Measurements from ENCODE around the gene NPEPPS. TPM values are rescaled to one million over a fixed set of nuclear protein-coding genes. Genes with fewer than 3 reads are reported as not detected.

NPEPPS gene
- total and polyA plus RNA-seq, 2 of the 8 experiments (the other 6 are each of a cell fraction or from before 2014, with no cell fraction given): 53.6 to 118 TPM

- no peak overlapping the region for H2AFZ ChIP-seq (ENCODE audit: low read length)
- H3K56ac ChIP-seq (replicated peaks; ENCODE audit: insufficient read length, low read depth, low read length): no peak overlapping the region
- H3K79me2 ChIP-seq (ENCODE audit: control insufficient read depth in 1 of 2, insufficient read depth in 2 of 2, low read length in 2 of 2): no peaks in the 10 kb centered on the region
- no peak overlapping the region for H3K4me2 ChIP-seq (ENCODE audit: insufficient read depth in 1 of 2, low read depth in 2 of 2, low read length in 2 of 2)
- peaks cover 5 to 38% (median 21%) of the 10 kb centered on the region in 4 experiments; a peak in 6 of 8 replicates for H3K36me3 ChIP-seq (ENCODE audit: control insufficient read depth in 2 of 4, insufficient read depth in 4 of 4, low read length in 3 of 4)
- H2BK20ac ChIP-seq (ENCODE audit: low read length): no peak overlapping the region
- H3K9ac ChIP-seq (replicated peaks in 1 of 4; ENCODE audit: extremely low read depth in 1 of 4, low read depth in 3 of 4, low read length in 3 of 4): no peak overlapping the region
- H3K18ac ChIP-seq (ENCODE audit: extremely low read depth, low read length): no peak overlapping the region
- no peak overlapping the region for H4K91ac ChIP-seq (replicated peaks; ENCODE audit: insufficient read length, low read length)
- FAIRE-seq (no peak), DNase-seq (ENCODE audit: low read depth in 1 of 2, low spot score in 2 of 2) (no peak)
- H3K79me1 ChIP-seq (ENCODE audit: low read depth, low read length): no peaks in the 10 kb centered on the region
- no peak overlapping the region for H2BK120ac ChIP-seq (replicated peaks; ENCODE audit: low read depth, low read length)
- H4K20me1 ChIP-seq (replicated peaks in 1 of 2; ENCODE audit: control insufficient read depth in 1 of 2, insufficient read depth in 2 of 2, low read length in 2 of 2): no peaks in the 10 kb centered on the region
- WGBS, 2 experiments (ENCODE audit: extremely low coverage in 1 of 2, insufficient coverage in 1 of 2, insufficient read length in 1 of 2, insufficient replicate concordance in 2 of 2, low coverage in 1 of 2, low lambda C conversion rate in 2 of 2, missing lambda C conversion rate in 1 of 2): 81% methylated on average over 4 of the region's 5 CpGs; no CpG with 5 or more reads in 1 of the 2 experiments
- no peak overlapping the region for H2BK12ac ChIP-seq (ENCODE audit: low read depth, low read length)
- no peak overlapping the region for H2BK5ac ChIP-seq (ENCODE audit: low read depth, low read length)
- ChIA-PET POLR2A (ENCODE audit: partially characterized antibody) (no interaction called here), CTCF (ENCODE audit: partially characterized antibody) (interaction anchor here (0.7 to 0.9 kb wide), 2 partner anchors 110 to 111 kb away, joined by 3 to 4 read pairs; no protein-coding TSS in a partner anchor)
- H3K27me3 ChIP-seq (replicated peaks in 1 of 4; ENCODE audit: control insufficient read depth in 3 of 4, extremely low read depth in 1 of 4, insufficient read depth in 3 of 4, low read length in 3 of 4): no peaks in the 10 kb centered on the region
- H2BK15ac ChIP-seq (ENCODE audit: low read length): no peak overlapping the region
- H3K23me2 ChIP-seq (ENCODE audit: low read depth, low read length): no peaks in the 10 kb centered on the region
- H3K23ac ChIP-seq (ENCODE audit: insufficient read length): no peak overlapping the region
- no peak overlapping the region for H3K4me3 ChIP-seq (ENCODE audit: extremely low read depth in 1 of 4, insufficient read depth in 2 of 4, low read depth in 3 of 4, low read length in 4 of 4)
- no peak overlapping the region for H3K27ac ChIP-seq (ENCODE audit: low read depth, low read length)
- no peak overlapping the region for H4K5ac ChIP-seq (ENCODE audit: insufficient read length, low read depth, low read length)
- no peak overlapping the region for H3K4ac ChIP-seq (replicated peaks; ENCODE audit: insufficient read length, low read depth, low read length)
- no peak overlapping the region for H2AK5ac ChIP-seq (ENCODE audit: low read depth, low read length)
- no peaks in the 10 kb centered on the region for H3K4me1 ChIP-seq (replicated peaks in 1 of 4; ENCODE audit: control insufficient read depth in 3 of 4, insufficient read depth in 4 of 4, low read length in 3 of 4)
- H3K9me3 ChIP-seq (ENCODE audit: insufficient read depth in 2 of 2, low read depth in 1 of 2, low read length in 1 of 2): no peaks in the 10 kb centered on the region
- H3K14ac ChIP-seq (ENCODE audit: insufficient read length): no peak overlapping the region
- no peak overlapping the region for H4K8ac ChIP-seq (ENCODE audit: extremely low read depth, insufficient read depth, low read length)
- TF ChIP-seq KDM4A (IDR thresholded peaks at IDR 0.05; ENCODE audit: low read depth, low read length, severe bottlenecking) (no peak), KDM5A (IDR thresholded peaks at IDR 0.05; ENCODE audit: low read length) (no peak), SP1 (IDR thresholded peaks at IDR 0.05; ENCODE audit: low read depth, low read length) (no peak), CHD1 (IDR thresholded peaks at IDR 0.05; ENCODE audit: low read depth, low read length) (no peak), POU5F1 (IDR thresholded peaks at IDR 0.05; ENCODE audit: low read depth, low read length) (no peak), USF2 (IDR thresholded peaks at IDR 0.05; ENCODE audit: low read length) (no peak), EZH2 (IDR thresholded peaks at IDR 0.05; ENCODE audit: low read depth, low read length, severe bottlenecking) (no peak)
Observed at GRCh38 chr17:47611372-47612350, 80.8 kb downstream of the NPEPPS start.

Measured in H1 (cell line).